ENCODE data around the gene STRA8.

- TF ChIP-seq CTCF (IDR thresholded peaks at IDR 0.05; ENCODE audit: low read length), result no peak
- no peak for TF ChIP-seq EZH2 (IDR thresholded peaks at IDR 0.05; ENCODE audit: borderline replicate concordance, low read length)
Observed at GRCh38 chr7:135224027-135224426, 9.6 kb upstream of the STRA8 start.

All from OCI-LY1 (cell line).